ENCODE measurements around the gene TSGA10IP. TPM values are rescaled to one million over a fixed set of nuclear protein-coding genes. Genes with fewer than 3 reads are reported as not detected.

Gene TSGA10IP
- total RNA-seq, 2 experiments from 2014 or later = not detected

DNA sequence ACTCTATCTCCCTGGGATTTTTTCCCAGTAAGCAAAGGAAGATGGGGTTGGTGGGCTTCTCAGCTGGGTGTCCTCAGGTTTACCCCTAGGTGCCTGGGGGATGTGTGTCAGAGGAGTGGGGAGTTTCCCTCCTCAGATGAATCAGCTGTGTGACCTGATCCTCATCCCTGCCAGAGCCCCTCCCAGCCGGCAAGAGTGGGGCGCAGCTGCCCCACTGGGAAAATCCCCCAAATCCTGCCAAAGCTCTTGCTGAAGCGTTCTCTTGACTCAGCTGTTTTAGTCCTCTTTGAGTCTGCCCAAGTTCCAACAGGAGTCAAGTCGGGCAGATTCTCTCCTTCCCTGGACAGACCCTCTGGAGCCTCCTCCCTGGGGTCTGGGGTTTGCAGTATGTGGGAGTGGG lies 32.4 kb upstream of the TSGA10IP start:
- TF ChIP-seq, protein P1, sequence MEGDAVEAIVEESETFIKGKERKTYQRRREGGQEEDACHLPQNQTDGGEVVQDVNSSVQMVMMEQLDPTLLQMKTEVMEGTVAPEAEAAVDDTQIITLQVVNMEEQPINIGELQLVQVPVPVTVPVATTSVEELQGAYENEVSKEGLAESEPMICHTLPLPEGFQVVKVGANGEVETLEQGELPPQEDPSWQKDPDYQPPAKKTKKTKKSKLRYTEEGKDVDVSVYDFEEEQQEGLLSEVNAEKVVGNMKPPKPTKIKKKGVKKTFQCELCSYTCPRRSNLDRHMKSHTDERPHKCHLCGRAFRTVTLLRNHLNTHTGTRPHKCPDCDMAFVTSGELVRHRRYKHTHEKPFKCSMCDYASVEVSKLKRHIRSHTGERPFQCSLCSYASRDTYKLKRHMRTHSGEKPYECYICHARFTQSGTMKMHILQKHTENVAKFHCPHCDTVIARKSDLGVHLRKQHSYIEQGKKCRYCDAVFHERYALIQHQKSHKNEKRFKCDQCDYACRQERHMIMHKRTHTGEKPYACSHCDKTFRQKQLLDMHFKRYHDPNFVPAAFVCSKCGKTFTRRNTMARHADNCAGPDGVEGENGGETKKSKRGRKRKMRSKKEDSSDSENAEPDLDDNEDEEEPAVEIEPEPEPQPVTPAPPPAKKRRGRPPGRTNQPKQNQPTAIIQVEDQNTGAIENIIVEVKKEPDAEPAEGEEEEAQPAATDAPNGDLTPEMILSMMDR (conservative IDR thresholded peaks at IDR 0.05; ENCODE audit: low read length) = no peak
- TF ChIP-seq EZH2phosphoT487 (IDR thresholded peaks at IDR 0.05; ENCODE audit: borderline replicate concordance, low read depth, low read length) = no peak
- POLR2A ChIA-PET = interaction anchor here (1.4 kb wide), 1 partner anchor 11 kb away, joined by 3 read pairs; no protein-coding TSS in a partner anchor
- no peaks in the 10 kb centered on the region for H3K36me3 ChIP-seq (ENCODE audit: insufficient read depth, low read length)
- H3K4me1 ChIP-seq (ENCODE audit: insufficient read depth, low read length, poor library complexity, severe bottlenecking) = peaks cover 8% of the 10 kb centered on the region
- BruUV-seq (replicated peaks) = no TSS peak
- H3K27ac ChIP-seq (ENCODE audit: low read depth, low read length, poor library complexity, severe bottlenecking) = no peak overlapping the region
- intact Hi-C loops (cut with micrococcal nuclease; ENCODE audit: unreplicated experiment) = no loop called here
- CTCF ChIA-PET (ENCODE audit: unreplicated experiment) = no interaction called here
- no peaks in the 10 kb centered on the region for H3K9me2 ChIP-seq (ENCODE audit: insufficient read depth, low read length)
- no peaks in the 10 kb centered on the region for H4K20me1 ChIP-seq (ENCODE audit: insufficient read depth, low read length)
- no peaks in the 10 kb centered on the region for H3K9me3 ChIP-seq (ENCODE audit: low read length)
- H2AFZ ChIP-seq (ENCODE audit: low read length) = no peak overlapping the region
- no peak overlapping the region for H3K4me2 ChIP-seq (ENCODE audit: low read length)
- no peak overlapping the region for H3K4me3 ChIP-seq (ENCODE audit: low read depth, low read length, poor library complexity, severe bottlenecking)
- H3K79me2 ChIP-seq (ENCODE audit: insufficient read depth, low read depth, low read length) = peaks cover 5% of the 10 kb centered on the region; the same call in 1 of the 2 replicates
- no peak for DNase-seq (ENCODE audit: low spot score)

DNA sequence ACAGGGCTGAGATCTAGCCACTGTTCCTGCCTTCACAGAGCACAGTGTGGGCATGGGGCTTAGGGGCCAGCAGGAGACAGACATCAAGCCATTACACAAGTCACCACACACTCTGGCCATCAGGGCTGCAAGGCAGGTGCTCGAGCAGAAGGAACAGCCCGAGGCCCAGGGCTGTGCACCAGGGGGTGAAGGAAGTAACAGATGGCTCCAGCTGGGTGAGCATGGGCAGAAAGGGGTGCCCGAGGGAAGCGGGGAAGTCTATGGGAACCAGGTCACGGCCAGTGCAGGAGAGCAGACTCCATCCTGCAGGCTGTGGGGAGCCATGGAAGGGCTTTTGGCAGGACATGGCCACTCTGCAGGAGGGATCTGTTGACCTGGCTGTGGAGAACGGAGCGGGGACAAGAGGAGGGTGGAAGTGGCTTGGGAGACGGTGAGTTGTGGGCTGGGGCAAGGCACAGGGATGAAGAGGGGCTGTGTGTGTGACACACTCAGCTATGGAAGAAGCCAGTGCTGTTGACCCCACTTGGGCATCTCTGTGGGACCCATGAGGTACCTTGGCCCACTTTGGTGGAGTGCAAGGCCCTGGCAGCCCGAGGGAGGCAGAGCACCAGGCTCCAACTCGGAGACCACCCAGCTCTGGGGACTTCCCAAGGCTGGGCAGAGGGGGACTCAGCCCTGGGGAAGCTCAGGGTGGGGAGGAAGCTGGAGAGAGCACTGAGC lies 30.0 kb upstream of the TSGA10IP start:
- Histone ChIP-seq H2AFZ (ENCODE audit: low read length) (no peak overlapping the region), H3K36me3 (ENCODE audit: insufficient read depth, low read length) (no peaks in the 10 kb centered on the region), H3K4me1 (ENCODE audit: insufficient read depth, low read length, poor library complexity, severe bottlenecking) (peaks cover 15% of the 10 kb centered on the region), H4K20me1 (ENCODE audit: insufficient read depth, low read length) (no peaks in the 10 kb centered on the region), H3K4me2 (ENCODE audit: low read length) (no peak overlapping the region), H3K9me2 (ENCODE audit: insufficient read depth, low read length) (no peaks in the 10 kb centered on the region), H3K4me3 (ENCODE audit: low read depth, low read length, poor library complexity, severe bottlenecking) (no peak overlapping the region), H3K27ac (ENCODE audit: low read depth, low read length, poor library complexity, severe bottlenecking) (no peak overlapping the region), H3K79me2 (ENCODE audit: insufficient read depth, low read depth, low read length) (peaks cover 11% of the 10 kb centered on the region; the same call in 1 of the 2 replicates), H3K9me3 (ENCODE audit: low read length) (no peaks in the 10 kb centered on the region)
- no TSS peak for BruUV-seq (replicated peaks)
- intact Hi-C loops (cut with micrococcal nuclease; ENCODE audit: unreplicated experiment) = no loop called here
- CTCF ChIA-PET (ENCODE audit: unreplicated experiment) = no interaction called here
- no peak for DNase-seq (ENCODE audit: low spot score)
- POLR2A ChIA-PET = interaction anchor here (1.0 kb wide), 1 partner anchor 27 kb away, joined by 6 read pairs; the partner anchor contains the start of gene FIBP
- TF ChIP-seq, protein P1 (conservative IDR thresholded peaks at IDR 0.05; ENCODE audit: low read length) = no peak
- TF ChIP-seq EZH2phosphoT487 (IDR thresholded peaks at IDR 0.05; ENCODE audit: borderline replicate concordance, low read depth, low read length) = no peak

DNA sequence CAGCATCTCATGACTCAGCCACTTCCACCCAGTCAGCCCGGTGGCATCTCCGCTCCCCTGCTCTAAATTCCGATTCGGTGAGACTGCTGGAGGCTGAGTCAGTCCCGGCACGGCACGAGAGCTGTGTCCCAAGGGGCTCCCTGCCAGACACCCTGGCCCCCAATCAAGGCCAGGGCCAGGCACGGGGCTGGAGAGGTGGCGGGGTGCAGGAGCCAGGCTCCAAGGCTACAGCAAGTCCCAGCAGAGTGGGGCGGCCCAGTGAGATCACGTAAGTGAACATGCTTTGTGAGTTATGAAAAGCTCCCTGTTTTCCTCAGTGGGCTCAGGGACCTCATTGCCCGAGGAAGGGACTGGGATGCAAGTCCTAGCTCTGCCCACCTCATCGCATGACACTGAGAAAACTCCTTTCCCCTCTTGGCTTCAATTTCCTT lies 29.4 kb upstream of the TSGA10IP start:
- no peaks in the 10 kb centered on the region for H4K20me1 ChIP-seq (ENCODE audit: insufficient read depth, low read length)
- no peak for TF ChIP-seq EZH2phosphoT487 (IDR thresholded peaks at IDR 0.05; ENCODE audit: borderline replicate concordance, low read depth, low read length)
- TF ChIP-seq, protein P1 (conservative IDR thresholded peaks at IDR 0.05; ENCODE audit: low read length) = no peak
- intact Hi-C loops (cut with micrococcal nuclease; ENCODE audit: unreplicated experiment) = no loop called here
- DNase-seq (ENCODE audit: low spot score) = no peak
- ChIA-PET POLR2A (interaction anchor here (1.0 kb wide), 1 partner anchor 28 kb away, joined by 6 read pairs; the partner anchor contains the start of gene FIBP), CTCF (ENCODE audit: unreplicated experiment) (no interaction called here)
- H3K4me1 ChIP-seq (ENCODE audit: insufficient read depth, low read length, poor library complexity, severe bottlenecking) = peaks cover 21% of the 10 kb centered on the region
- no peak overlapping the region for H2AFZ ChIP-seq (ENCODE audit: low read length)
- peaks cover 11% of the 10 kb centered on the region; the same call in 1 of the 2 replicates for H3K79me2 ChIP-seq (ENCODE audit: insufficient read depth, low read depth, low read length)
- H3K9me2 ChIP-seq (ENCODE audit: insufficient read depth, low read length) = no peaks in the 10 kb centered on the region
- H3K36me3 ChIP-seq (ENCODE audit: insufficient read depth, low read length) = no peaks in the 10 kb centered on the region
- H3K9me3 ChIP-seq (ENCODE audit: low read length) = no peaks in the 10 kb centered on the region
- no peak overlapping the region for H3K4me2 ChIP-seq (ENCODE audit: low read length)
- no peak overlapping the region for H3K4me3 ChIP-seq (ENCODE audit: low read depth, low read length, poor library complexity, severe bottlenecking)
- no peak overlapping the region for H3K27ac ChIP-seq (ENCODE audit: low read depth, low read length, poor library complexity, severe bottlenecking)
- no TSS peak for BruUV-seq (replicated peaks)
